HG02642 (cell line): ENCODE data around the gene PPP1R3F.
A peak's percentile ranks its signal among the peaks of the same experiment; 100 is the strongest.
"Not testable (repeated sequence)": the region's sequence is repeated elsewhere in the genome, so short reads cannot be mapped to it uniquely, and the experiment has no call there.

Experiments used
- ATAC-seq: cut with Tn5 transposase; IDR thresholded peaks from one replicate; pipeline ENCODE4 v1.9.1; 2021; ENCODE audit warnings: mild to moderate bottlenecking; ENCODE audit not compliant: unreplicated experiment, poor library complexity

The PPP1R3F gene

GRCh38 chrX:49269010-49269766 lies 405 bp upstream of the PPP1R3F start:
- ATAC-seq = peak; percentile 88

- ATAC-seq = no peak
Observed at GRCh38 chrX:49270249-49270921, 792 bp downstream of the PPP1R3F start.

GRCh38 chrX:49271341-49271740 lies 1.7 kb downstream of the PPP1R3F start:
- no peak for ATAC-seq

GRCh38 chrX:49272421-49272820 lies 2.8 kb downstream of the PPP1R3F start:
- no peak for ATAC-seq

GRCh38 chrX:49273181-49273727 lies 3.7 kb downstream of the PPP1R3F start:
- ATAC-seq = no peak

- ATAC-seq = no peak
Observed at GRCh38 chrX:49276207-49276606, 6.6 kb downstream of the PPP1R3F start.

- ATAC-seq = no peak
Observed at GRCh38 chrX:49276671-49277534, 7.3 kb downstream of the PPP1R3F start.

GRCh38 chrX:49277535-49277830 lies 7.9 kb downstream of the PPP1R3F start:
- no peak for ATAC-seq

- no peak for ATAC-seq
Observed at GRCh38 chrX:49278081-49278480, 8.5 kb downstream of the PPP1R3F start.

- no peak for ATAC-seq
Observed at GRCh38 chrX:49282647-49283011, 13.0 kb downstream of the PPP1R3F start.

- no peak for ATAC-seq
Observed at GRCh38 chrX:49284212-49284611, 14.6 kb downstream of the PPP1R3F start.

- no peak for ATAC-seq
Observed at GRCh38 chrX:49286136-49286535, 16.5 kb downstream of the PPP1R3F start.

GRCh38 chrX:49286581-49286980 lies 17.0 kb downstream of the PPP1R3F start:
- ATAC-seq = no peak

- ATAC-seq = no peak
Observed at GRCh38 chrX:49287665-49288064, 18.1 kb downstream of the PPP1R3F start.

GRCh38 chrX:49290215-49290614 lies 20.6 kb downstream of the PPP1R3F start:
- no peak for ATAC-seq

GRCh38 chrX:49291615-49292337 lies 22.2 kb downstream of the PPP1R3F start:
- ATAC-seq = no peak

GRCh38 chrX:49292400-49293362 lies 23.1 kb downstream of the PPP1R3F start:
- no peak for ATAC-seq

- ATAC-seq = not testable (repeated sequence)
Observed at GRCh38 chrX:49299293-49299692, 29.7 kb downstream of the PPP1R3F start.

GRCh38 chrX:49300703-49301102 lies 31.1 kb downstream of the PPP1R3F start:
- no peak for ATAC-seq
